Mesenchymal stem cell (in vitro differentiated cells and primary cell): ENCODE data around the gene FAM234B.
A peak's percentile ranks its signal among the peaks of the same experiment; 100 is the strongest.

Experiments
- DNase-seq: peaks from one replicate; pipeline ENCODE4 v3.0.0-alpha.2; 2013
- H2AFZ ChIP-seq: one replicate; pipeline ENCODE4 v1.6.1; 2013; ENCODE audit warnings: low read depth, mild to moderate bottlenecking, control low read depth, inconsistent platforms, low read length, moderate library complexity
- H2AK5ac ChIP-seq: 2 replicates; pipeline ENCODE4 v1.6.1; 2013; ENCODE audit warnings: low read length, moderate library complexity, mild to moderate bottlenecking, inconsistent platforms; ENCODE audit not compliant: severe bottlenecking
- H2BK120ac ChIP-seq: one replicate; pipeline ENCODE4 v1.6.1; 2013; ENCODE audit warnings: low read depth, mild to moderate bottlenecking, inconsistent platforms, low read length, moderate library complexity
- H2BK12ac ChIP-seq, 2 experiments: one replicate each; pipeline ENCODE4 v1.6.1; 2013; ENCODE audit warnings: inconsistent platforms in 2 of 2, low read length in 2 of 2, mild to moderate bottlenecking in 2 of 2, moderate library complexity in 2 of 2, control low read depth in 1 of 2
- H2BK15ac ChIP-seq: one replicate; pipeline ENCODE4 v1.6.1; 2013; ENCODE audit warnings: mild to moderate bottlenecking, low read depth, inconsistent platforms; ENCODE audit not compliant: poor library complexity, severe bottlenecking
- H2BK5ac ChIP-seq: 2 replicates; pipeline ENCODE4 v1.6.1; 2013; ENCODE audit warnings: low read depth, mild to moderate bottlenecking, low read length, control low read depth, inconsistent platforms; ENCODE audit not compliant: poor library complexity, severe bottlenecking
- H3K14ac ChIP-seq, 2 experiments: one replicate each; pipeline ENCODE4 v1.6.1; 2013; ENCODE audit warnings: inconsistent platforms in 2 of 2, low read length in 2 of 2, control low read depth in 1 of 2, mild to moderate bottlenecking in 1 of 2, moderate library complexity in 1 of 2
- H3K18ac ChIP-seq, 2 experiments: one replicate each; pipeline ENCODE4 v1.6.1; 2013; ENCODE audit warnings: inconsistent platforms in 2 of 2, low read length in 2 of 2, control low read depth in 1 of 2, low read depth in 1 of 2, mild to moderate bottlenecking in 1 of 2
- H3K23ac ChIP-seq, 2 experiments: one replicate each; pipeline ENCODE4 v1.6.1; 2013; ENCODE audit warnings: inconsistent platforms in 2 of 2, low read length in 2 of 2, mild to moderate bottlenecking in 2 of 2, moderate library complexity in 2 of 2, control low read depth in 1 of 2
- H3K27ac ChIP-seq: 2 replicates; pipeline ENCODE4 v1.5.1; 2013; ENCODE audit warnings: mild to moderate bottlenecking, moderate library complexity, low read length, control low read depth, inconsistent platforms; ENCODE audit not compliant: poor library complexity, severe bottlenecking
- H3K27me3 ChIP-seq, 2 experiments: 2 replicates each; pipeline versions ENCODE4 v1.6.1 to v1.7.0; 2013; ENCODE audit warnings: low read length in 2 of 2, mild to moderate bottlenecking in 2 of 2, moderate library complexity in 2 of 2, control low read depth in 1 of 2, inconsistent platforms in 1 of 2; ENCODE audit not compliant: control insufficient read depth in 1 of 2, insufficient read depth in 1 of 2
- H3K36me3 ChIP-seq, 2 experiments: 2 replicates each; pipeline versions ENCODE4 v1.6.1 to v1.7.0; 2013; ENCODE audit warnings: low read length in 2 of 2, control low read depth in 1 of 2, inconsistent platforms in 1 of 2, low read depth in 1 of 2, mild to moderate bottlenecking in 1 of 2; ENCODE audit not compliant: insufficient read depth in 2 of 2, control insufficient read depth in 1 of 2
- H3K4ac ChIP-seq, 2 experiments: one replicate each; pipeline ENCODE4 v1.6.1; 2013; ENCODE audit warnings: inconsistent platforms in 2 of 2, low read length in 2 of 2, mild to moderate bottlenecking in 2 of 2, moderate library complexity in 2 of 2, control low read depth in 1 of 2, low read depth in 1 of 2
- H3K4me1 ChIP-seq: 2 replicates; pipeline ENCODE4 v1.6.1; 2013; ENCODE audit warnings: low read depth, low read length, control low read depth; ENCODE audit not compliant: control insufficient read depth, insufficient read depth
- H3K4me2 ChIP-seq: 2 replicates; pipeline ENCODE4 v1.6.1; 2013; ENCODE audit warnings: low read length, mild to moderate bottlenecking, inconsistent platforms; ENCODE audit not compliant: poor library complexity, severe bottlenecking
- H3K4me3 ChIP-seq, 2 experiments: 2 replicates each; pipeline versions ENCODE4 v1.5.1 to v1.7.0; 2013; ENCODE audit warnings: low read length in 2 of 2, mild to moderate bottlenecking in 2 of 2, control low read depth in 1 of 2, low read depth in 1 of 2; ENCODE audit not compliant: insufficient read depth in 1 of 2
- H3K79me1 ChIP-seq: replicated peaks from 2 replicates; pipeline ENCODE4 v1.6.1; 2013; ENCODE audit warnings: mild to moderate bottlenecking, control low read depth, low read length, inconsistent platforms; ENCODE audit not compliant: poor library complexity, severe bottlenecking
- H3K9ac ChIP-seq: 2 replicates; pipeline ENCODE4 v1.7.0; 2013; ENCODE audit warnings: mild to moderate bottlenecking, low read length, moderate library complexity
- H3K9me3 ChIP-seq: 2 replicates; pipeline ENCODE4 v1.7.0; 2013; ENCODE audit warnings: mild to moderate bottlenecking, low read length; ENCODE audit not compliant: control insufficient read depth
- H4K8ac ChIP-seq: one replicate; pipeline ENCODE4 v1.6.1; 2013; ENCODE audit warnings: inconsistent platforms, mild to moderate bottlenecking, low read length, moderate library complexity
- H4K91ac ChIP-seq: one replicate; pipeline ENCODE4 v1.6.1; 2013; ENCODE audit warnings: mild to moderate bottlenecking, low read length, inconsistent platforms
- WGBS: methylation state at CpG from one replicate; pipeline ENCODE4 v1.1.7; 2013; ENCODE audit warnings: mixed read lengths; 5-methylcytosine and 5-hydroxymethylcytosine counted together

The FAM234B gene

GRCh38 chr12:12997734-12998133, 46.4 kb upstream of the FAM234B start:
- Histone ChIP-seq H3K79me1 (peaks cover 41% of the 10 kb centered on the region), H2AFZ (no peak overlapping the region)

GRCh38 chr12:12998248-12998647, 45.9 kb upstream of the FAM234B start:
- H2BK12ac ChIP-seq = no peak overlapping the region
- H2BK120ac ChIP-seq = no peak overlapping the region
- H3K27ac ChIP-seq = no peak overlapping the region
- peak overlapping the region; percentile 94 for H3K9ac ChIP-seq
- no peak overlapping the region for H3K4ac ChIP-seq
- no peak overlapping the region for H2AK5ac ChIP-seq
- DNase-seq = no peak
- no peak overlapping the region for H2AFZ ChIP-seq
- no peak overlapping the region for H3K14ac ChIP-seq
- 99% methylated on average over 4 of the region's 4 CpGs for WGBS
- H3K18ac ChIP-seq = no peak overlapping the region
- no peak overlapping the region for H3K4me2 ChIP-seq
- peaks cover 18% of the 10 kb centered on the region for H3K4me1 ChIP-seq
- H3K27me3 ChIP-seq = no peaks in the 10 kb centered on the region
- peak overlapping the region in 1 of 2 experiments; percentile 98 for H3K4me3 ChIP-seq
- peaks cover 0 to 13% of the 10 kb centered on the region in 2 experiments for H3K36me3 ChIP-seq
- H4K8ac ChIP-seq = no peak overlapping the region
- H2BK5ac ChIP-seq = no peak overlapping the region
- H3K23ac ChIP-seq = no peak overlapping the region
- H2BK15ac ChIP-seq = no peak overlapping the region
- H3K9me3 ChIP-seq = no peaks in the 10 kb centered on the region
- peaks cover 42% of the 10 kb centered on the region for H3K79me1 ChIP-seq
- H4K91ac ChIP-seq = no peak overlapping the region

More at GRCh38 chr12:12997734-12998133, 46.4 kb upstream of the FAM234B start:
- H3K4me1 ChIP-seq = peaks cover 18% of the 10 kb centered on the region
- H3K18ac ChIP-seq = peak overlapping the region in 1 of 2 experiments; percentile 61
- no peak overlapping the region for H3K14ac ChIP-seq
- H2AK5ac ChIP-seq = no peak overlapping the region
- H4K91ac ChIP-seq = no peak overlapping the region
- peak overlapping the region; percentile 94 for H3K9ac ChIP-seq
- H3K27me3 ChIP-seq = no peaks in the 10 kb centered on the region
- peak overlapping the region in 1 of 2 experiments; percentile 98 for H3K4me3 ChIP-seq
- peaks cover 0 to 10% of the 10 kb centered on the region in 2 experiments for H3K36me3 ChIP-seq
- no peak overlapping the region for H2BK5ac ChIP-seq
- H2BK15ac ChIP-seq = no peak overlapping the region
- H4K8ac ChIP-seq = no peak overlapping the region
- H2BK120ac ChIP-seq = no peak overlapping the region
- H3K27ac ChIP-seq = no peak overlapping the region
- peak overlapping the region in 1 of 2 experiments; percentile 56 for H2BK12ac ChIP-seq
- no peak overlapping the region for H3K4ac ChIP-seq
- no peak for DNase-seq
- no peaks in the 10 kb centered on the region for H3K9me3 ChIP-seq
- no peak overlapping the region for H3K4me2 ChIP-seq
- WGBS = 100% methylated on average over 1 of the region's 2 CpGs
- no peak overlapping the region for H3K23ac ChIP-seq

- H4K91ac ChIP-seq = peak overlapping the region; percentile 89
These were observed 44.8 kb upstream of the FAM234B start for GRCh38 chr12:12999271-12999958.

GRCh38 chr12:12999959-13000615, 44.1 kb upstream of the FAM234B start, which contains the start of gene HEBP1:
HEBP1 (minus strand) TSS chr12:13000265; CDS start chr12:13000114, 151 bp downstream.
- Histone ChIP-seq H3K4me1 (peaks cover 18% of the 10 kb centered on the region), H3K27ac (peak within 1 kb of the TSS; percentile 79), H2BK120ac (peak within 1 kb of the TSS; percentile 89), H3K4me3 (peak within 1 kb of the TSS; percentile 86 to 98), H3K27me3 (no peaks in the 10 kb centered on the region), H3K23ac (peak within 1 kb of the TSS in 1 of 2 experiments; percentile 92), H2BK12ac (peak within 1 kb of the TSS; percentile 44 to 89), H3K36me3 (peaks cover 0 to 13% of the 10 kb centered on the region in 2 experiments), H3K9me3 (no peaks in the 10 kb centered on the region), H2AK5ac (no peak within 1 kb of the TSS), H3K9ac (peak within 1 kb of the TSS; percentile 94), H3K79me1 (peaks cover 37% of the 10 kb centered on the region), H3K4me2 (peak within 1 kb of the TSS; percentile 96), H2BK5ac (peak within 1 kb of the TSS; percentile 81), H3K4ac (peak within 1 kb of the TSS; percentile 79 to 94), H2AFZ (peak within 1 kb of the TSS; percentile 94), H4K8ac (peak within 1 kb of the TSS; percentile 93), H3K18ac (peak within 1 kb of the TSS; percentile 100), H4K91ac (peak within 1 kb of the TSS; percentile 89), H2BK15ac (peak within 1 kb of the TSS; percentile 100), H3K14ac (peak within 1 kb of the TSS in 1 of 2 experiments; percentile 98)
- WGBS = under 1% methylated on average over 60 of the region's 69 CpGs
- DNase-seq = peak; percentile 91

More at GRCh38 chr12:12999271-12999958, 44.8 kb upstream of the FAM234B start:
- Histone ChIP-seq H3K27ac (no peak overlapping the region), H3K9ac (peak overlapping the region; percentile 94), H2BK5ac (no peak overlapping the region), H3K14ac (peak overlapping the region in 1 of 2 experiments; percentile 98), H2AFZ (peak overlapping the region; percentile 94), H2BK15ac (peak overlapping the region; percentile 100), H3K36me3 (peaks cover 0 to 13% of the 10 kb centered on the region in 2 experiments), H3K4me2 (peak overlapping the region; percentile 85), H2AK5ac (no peak overlapping the region), H3K4me1 (peaks cover 18% of the 10 kb centered on the region), H2BK12ac (peak overlapping the region; percentile 44 to 89), H3K4me3 (peak overlapping the region; percentile 86 to 98), H3K18ac (peak overlapping the region; percentile 100), H3K4ac (peak overlapping the region; percentile 79 to 94), H3K27me3 (no peaks in the 10 kb centered on the region), H3K79me1 (peaks cover 42% of the 10 kb centered on the region), H2BK120ac (no peak overlapping the region), H4K8ac (peak overlapping the region; percentile 45), H3K23ac (peak overlapping the region in 1 of 2 experiments; percentile 92), H3K9me3 (no peaks in the 10 kb centered on the region)
- WGBS = 41% methylated on average over 22 of the region's 22 CpGs
- no peak for DNase-seq
